Suprapubic skin (tissue), 4 donors: ENCODE results near the gene ALDH5A1. TPM values are rescaled to one million over a fixed set of nuclear protein-coding genes. Genes with fewer than 3 reads are reported as not detected.

Experiments used
- DNase-seq, 2 donors: peaks; one replicate each; pipeline ENCODE4 v3.0.0-alpha.2; 2019; ENCODE audit warnings: low spot score in 2 of 2
- H3K27ac ChIP-seq: fragments of 200-600 bp; sonication (generic); one replicate; pipeline ENCODE4 v1.5.1; 2019
- H3K27me3 ChIP-seq: fragments of 200-600 bp; sonication (generic); one replicate; pipeline ENCODE4 v1.5.1; 2019
- H3K36me3 ChIP-seq: fragments of 200-600 bp; sonication (generic); one replicate; pipeline ENCODE4 v1.5.1; 2019
- H3K4me1 ChIP-seq: fragments of 200-600 bp; sonication (generic); one replicate; pipeline ENCODE4 v1.5.1; 2019
- H3K4me3 ChIP-seq: fragments of 200-600 bp; sonication (generic); one replicate; pipeline ENCODE4 v1.5.1; 2019; ENCODE audit warnings: mild to moderate bottlenecking
- H3K9me3 ChIP-seq: fragments of 200-600 bp; sonication (generic); one replicate; pipeline ENCODE4 v1.5.1; 2019
- EP300 ChIP-seq: sonication (generic); formaldehyde crosslinking; IDR thresholded peaks from one replicate; pipeline ENCODE4 v1.6.1; 2017; ENCODE audit warnings: antibody characterized with exemption
- POLR2A ChIP-seq, 2 donors: fragments of 450-650 bp; IDR thresholded peaks; one replicate each; pipeline ENCODE4 v1.6.1; 2017; ENCODE audit warnings: antibody characterized with exemption in 2 of 2, mild to moderate bottlenecking in 2 of 2, moderate library complexity in 2 of 2
- POLR2AphosphoS5 ChIP-seq, 3 donors: sonication (generic); formaldehyde crosslinking; IDR thresholded peaks; one replicate each; pipeline ENCODE4 v1.6.1; 2017; ENCODE audit warnings: antibody characterized with exemption in 3 of 3
- WGBS: methylation state at CpG from one replicate; pipeline ENCODE4 v1.1.5; 2018; 5-methylcytosine and 5-hydroxymethylcytosine counted together
- total RNA-seq, 4 donors: library from RNA; depleted of rRNA; stranded (reverse); fragments of >200 nt; gene quantifications; one replicate each; pipeline ENCODE4 v1.1.0, GENCODE V29; 2016
- TF ChIP-seq, protein P1 (sequence below), 2 donors: fragments of 200-600 bp in 1 of 2; fragments of 450-650 bp in 1 of 2; sonication (generic) in 1 of 2; IDR thresholded peaks; one replicate each; pipeline ENCODE4 v1.5.1; 2016 to 2019; ENCODE audit warnings: antibody characterized with exemption in 2 of 2, mild to moderate bottlenecking in 1 of 2, moderate library complexity in 1 of 2

Gene ALDH5A1
- total RNA-seq, 4 donors from 2014 or later: 11.2 to 16.0 (median 14.8) TPM

DNA sequence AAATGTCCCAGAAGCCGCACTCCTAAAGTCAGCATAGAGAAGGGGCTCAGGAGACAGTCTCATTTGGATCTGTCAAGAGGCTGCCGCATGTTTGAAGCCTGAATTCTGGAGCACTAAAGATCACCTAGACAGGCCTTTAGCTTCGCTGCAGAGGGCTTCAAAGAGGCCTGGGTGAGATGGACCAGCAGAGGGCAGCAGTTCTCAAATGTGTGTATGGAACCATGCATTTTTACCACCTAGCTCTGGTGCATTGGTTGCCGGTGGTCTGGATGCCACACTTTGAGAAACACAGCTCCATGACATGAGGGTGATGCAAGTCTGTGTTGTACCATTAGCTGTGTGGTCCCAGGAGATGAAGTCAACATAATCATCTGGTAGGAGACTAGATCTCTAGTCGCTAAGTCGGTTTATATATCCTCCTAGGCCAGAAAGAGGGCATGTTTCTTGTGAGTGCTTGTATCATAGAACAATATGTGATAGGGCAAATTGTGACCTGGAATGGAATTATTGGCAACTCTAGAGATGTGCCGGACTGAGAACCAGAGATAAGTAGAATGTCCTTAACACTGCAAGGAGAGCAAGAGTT, 86.4 kb downstream of the ALDH5A1 start:
- Histone ChIP-seq H3K27me3 (no peaks in the 10 kb centered on the region), H3K36me3 (no peaks in the 10 kb centered on the region), H3K9me3 (no peaks in the 10 kb centered on the region), H3K4me1 (peaks cover 12% of the 10 kb centered on the region), H3K4me3 (no peak overlapping the region), H3K27ac (no peak overlapping the region)
- 60% methylated on average over 7 of the region's 7 CpGs for WGBS
- peak in 1 of 2 donors; percentile 75 for DNase-seq
- no peak for TF ChIP-seq POLR2A (IDR thresholded peaks at IDR 0.05)
- TF ChIP-seq, protein P1, sequence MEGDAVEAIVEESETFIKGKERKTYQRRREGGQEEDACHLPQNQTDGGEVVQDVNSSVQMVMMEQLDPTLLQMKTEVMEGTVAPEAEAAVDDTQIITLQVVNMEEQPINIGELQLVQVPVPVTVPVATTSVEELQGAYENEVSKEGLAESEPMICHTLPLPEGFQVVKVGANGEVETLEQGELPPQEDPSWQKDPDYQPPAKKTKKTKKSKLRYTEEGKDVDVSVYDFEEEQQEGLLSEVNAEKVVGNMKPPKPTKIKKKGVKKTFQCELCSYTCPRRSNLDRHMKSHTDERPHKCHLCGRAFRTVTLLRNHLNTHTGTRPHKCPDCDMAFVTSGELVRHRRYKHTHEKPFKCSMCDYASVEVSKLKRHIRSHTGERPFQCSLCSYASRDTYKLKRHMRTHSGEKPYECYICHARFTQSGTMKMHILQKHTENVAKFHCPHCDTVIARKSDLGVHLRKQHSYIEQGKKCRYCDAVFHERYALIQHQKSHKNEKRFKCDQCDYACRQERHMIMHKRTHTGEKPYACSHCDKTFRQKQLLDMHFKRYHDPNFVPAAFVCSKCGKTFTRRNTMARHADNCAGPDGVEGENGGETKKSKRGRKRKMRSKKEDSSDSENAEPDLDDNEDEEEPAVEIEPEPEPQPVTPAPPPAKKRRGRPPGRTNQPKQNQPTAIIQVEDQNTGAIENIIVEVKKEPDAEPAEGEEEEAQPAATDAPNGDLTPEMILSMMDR (IDR thresholded peaks at IDR 0.05): peak; percentile 33 to 74

DNA sequence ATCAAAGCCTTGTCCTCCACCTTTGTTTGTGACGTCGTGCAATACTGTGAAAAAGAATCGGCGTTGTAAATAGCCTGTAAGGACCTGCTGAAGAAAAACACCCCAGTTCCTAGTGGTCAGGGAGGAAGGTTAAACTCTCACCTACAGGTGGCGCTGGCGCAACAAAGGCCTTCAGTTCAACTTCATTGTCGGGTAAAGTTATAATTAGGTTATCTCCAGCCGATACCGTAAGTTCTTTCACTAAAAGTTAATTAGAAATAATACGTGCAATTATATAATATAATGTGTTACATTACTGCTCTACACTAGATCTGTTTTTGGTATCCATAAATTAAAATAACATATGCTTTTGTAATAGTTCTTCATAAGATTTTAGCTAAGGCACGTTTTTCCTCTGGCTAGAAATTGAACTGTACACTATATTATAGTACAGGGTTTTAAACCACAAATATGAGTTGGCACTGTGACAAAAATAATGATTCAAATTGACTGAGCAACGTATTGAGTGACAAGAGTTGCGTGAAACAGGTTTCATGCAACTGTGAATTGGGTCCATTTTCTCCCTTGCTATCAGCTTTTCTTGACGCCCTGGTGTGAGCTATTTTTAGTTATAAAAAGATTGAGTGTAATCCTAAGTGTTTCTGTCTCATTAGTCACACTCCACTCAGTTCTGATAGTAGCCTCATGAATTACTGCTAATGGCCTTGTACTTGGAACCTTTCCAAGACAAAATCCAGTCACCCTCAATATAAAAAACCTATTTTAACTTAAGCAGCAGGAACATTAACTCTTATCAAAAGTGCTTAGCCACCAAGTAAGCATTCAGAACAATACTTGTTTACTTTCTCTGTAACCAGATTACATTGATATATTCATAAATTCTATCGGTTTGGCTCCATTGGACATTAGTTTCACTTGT, 89.0 kb downstream of the ALDH5A1 start:
- TF ChIP-seq, protein P1 (IDR thresholded peaks at IDR 0.05): peak; percentile 56 to 78
- TF ChIP-seq POLR2A (IDR thresholded peaks at IDR 0.05): no peak
- WGBS: 16% methylated on average over 15 of the region's 15 CpGs
- Histone ChIP-seq H3K27me3 (no peaks in the 10 kb centered on the region), H3K36me3 (no peaks in the 10 kb centered on the region), H3K9me3 (no peaks in the 10 kb centered on the region), H3K4me1 (peaks cover 12% of the 10 kb centered on the region), H3K4me3 (no peak overlapping the region), H3K27ac (no peak overlapping the region)
- DNase-seq: peak in 1 of 2 donors; percentile 77

DNA sequence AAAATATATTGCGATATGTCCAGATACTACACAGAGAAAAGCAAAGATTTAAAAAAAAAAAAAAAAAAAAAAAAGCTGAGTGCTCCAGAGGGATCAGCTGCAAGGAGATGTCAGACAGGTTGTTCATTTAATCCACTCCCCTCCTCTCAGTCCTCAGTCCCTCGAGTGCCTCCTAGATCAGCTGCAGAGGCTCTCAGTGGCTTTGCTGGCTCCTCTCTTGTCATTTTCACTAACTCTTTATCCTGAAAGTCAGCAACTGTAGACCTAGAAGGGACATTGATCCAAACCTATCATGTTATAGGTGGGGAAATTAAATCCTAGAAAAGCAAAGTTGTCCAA, 89.6 kb downstream of the ALDH5A1 start:
- WGBS: 88% methylated on average over 2 of the region's 2 CpGs
- TF ChIP-seq EP300: no peak
- TF ChIP-seq, protein P1 (IDR thresholded peaks at IDR 0.05): no peak
- TF ChIP-seq POLR2A (IDR thresholded peaks at IDR 0.05): no peak
- no peak for TF ChIP-seq POLR2AphosphoS5 (IDR thresholded peaks at IDR 0.05)
- H3K27ac ChIP-seq: no peak overlapping the region
- H3K27me3 ChIP-seq: no peaks in the 10 kb centered on the region
- H3K4me1 ChIP-seq: peaks cover 12% of the 10 kb centered on the region
- no peaks in the 10 kb centered on the region for H3K36me3 ChIP-seq
- H3K9me3 ChIP-seq: no peaks in the 10 kb centered on the region
- DNase-seq: no peak
- H3K4me3 ChIP-seq: no peak overlapping the region

Other genes with a start within 250 kb of the ALDH5A1 start
- under 1 TPM in 3 of 4 donors, not detected in 1; 0.15 to 0.55 (median 0.16) TPM for gene DCDC2, start 136.9 kb upstream of the ALDH5A1 start, total RNA-seq
- 10 to 100 TPM; 12.4 to 18.8 (median 14.6) TPM for gene MRS2, start 92.0 kb upstream of the ALDH5A1 start, total RNA-seq
- gene GPLD1, start 5.4 kb upstream of the ALDH5A1 start, total RNA-seq: 10 to 100 TPM; 28.9 to 55.3 (median 38.1) TPM
- gene KIAA0319, start 151.2 kb downstream of the ALDH5A1 start, total RNA-seq: 1 to 10 TPM in 2 of 4 donors, under 1 TPM in 2; 0.55 to 1.9 (median 0.92) TPM
- 10 to 100 TPM; 15.3 to 26.2 (median 23.8) TPM for gene TDP2, start 171.9 kb downstream of the ALDH5A1 start, total RNA-seq
- gene ACOT13, start 172.1 kb downstream of the ALDH5A1 start, total RNA-seq: 10 to 100 TPM in 2 of 4 donors, 1 to 10 TPM in 2; 4.8 to 14.7 (median 10.9) TPM
- 10 to 100 TPM; 36.5 to 69.2 (median 55.5) TPM for gene C6orf62, start 224.2 kb downstream of the ALDH5A1 start, total RNA-seq